Neural progenitor cell (in vitro differentiated cells): Measurements from ENCODE around the gene ERP29. TPM values are rescaled to one million over a fixed set of nuclear protein-coding genes. Genes with fewer than 3 reads are reported as not detected.

Source experiments
- DNase-seq: peaks from one replicate; pipeline ENCODE4 v3.0.0-alpha.2; 2016; ENCODE audit warnings: low spot score
- H2AFZ ChIP-seq: fragments of 200-600 bp; sonication (generic); replicated peaks from 2 replicates; pipeline ENCODE4 v1.6.1; 2016; ENCODE audit warnings: antibody characterized with exemption
- H3F3A ChIP-seq: fragments of 200-600 bp; sonication (generic); 2 replicates; pipeline ENCODE4 v1.6.1; 2016; ENCODE audit warnings: antibody characterized with exemption, low read depth
- H3K27ac ChIP-seq: fragments of 200-600 bp; sonication (generic); 2 replicates; pipeline ENCODE4 v1.5.1; 2016; ENCODE audit warnings: mild to moderate bottlenecking
- H3K27me3 ChIP-seq: fragments of 200-600 bp; sonication (generic); 2 replicates; pipeline ENCODE4 v1.6.1; 2016; ENCODE audit warnings: mild to moderate bottlenecking, moderate library complexity
- H3K36me3 ChIP-seq: fragments of 200-600 bp; sonication (generic); 2 replicates; pipeline ENCODE4 v1.5.1; 2016
- H3K4me1 ChIP-seq: fragments of 200-600 bp; sonication (generic); 2 replicates; pipeline ENCODE4 v1.6.1; 2016; ENCODE audit warnings: mixed run types
- H3K4me2 ChIP-seq: fragments of 200-600 bp; sonication (generic); 2 replicates; pipeline ENCODE4 v1.6.1; 2016
- H3K4me3 ChIP-seq: fragments of 200-600 bp; sonication (generic); 2 replicates; pipeline ENCODE4 v1.5.1; 2016
- H3K79me2 ChIP-seq: fragments of 200-600 bp; sonication (generic); 2 replicates; pipeline ENCODE4 v1.6.1; 2016; ENCODE audit warnings: low read depth
- H3K9ac ChIP-seq: fragments of 200-600 bp; sonication (generic); 2 replicates; pipeline ENCODE4 v1.6.1; 2016
- H3K9me3 ChIP-seq: fragments of 200-600 bp; sonication (generic); 2 replicates; pipeline ENCODE4 v1.5.1; 2016; ENCODE audit warnings: low read depth
- H4K20me1 ChIP-seq: fragments of 200-600 bp; sonication (generic); 2 replicates; pipeline ENCODE4 v1.6.1; 2016; ENCODE audit warnings: low read depth
- H3K27ac Mint-ChIP-seq: 3 replicates; pipeline ENCODE4 v1.8.0; 2021; ENCODE audit warnings: mixed read lengths
- H3K27me3 Mint-ChIP-seq: 2 replicates; pipeline ENCODE4 v1.8.0; 2022; ENCODE audit warnings: low read depth, mild to moderate bottlenecking, inconsistent platforms, moderate library complexity, mixed read lengths; ENCODE audit not compliant: insufficient read depth
- H3K36me3 Mint-ChIP-seq: 3 replicates; pipeline ENCODE4 v1.8.0; 2021; ENCODE audit warnings: mixed read lengths
- H3K4me1 Mint-ChIP-seq: 3 replicates; pipeline ENCODE4 v1.8.0; 2021; ENCODE audit warnings: mixed read lengths
- H3K4me3 Mint-ChIP-seq: 3 replicates; pipeline ENCODE4 v1.8.0; 2021; ENCODE audit warnings: mild to moderate bottlenecking, moderate library complexity, mixed read lengths
- H3K9me3 Mint-ChIP-seq: 3 replicates; pipeline ENCODE4 v1.8.0; 2020; ENCODE audit warnings: mixed read lengths
- CTCF ChIP-seq: fragments of 200-600 bp; sonication (generic); IDR thresholded peaks from 2 replicates; pipeline ENCODE4 v1.5.1; 2017; ENCODE audit warnings: antibody characterized with exemption, mild to moderate bottlenecking
- EZH2 ChIP-seq: fragments of 200-600 bp; sonication (generic); IDR thresholded peaks from 2 replicates; pipeline ENCODE4 v1.6.1; 2017; ENCODE audit warnings: antibody characterized with exemption, mild to moderate bottlenecking, moderate library complexity
- EZH2phosphoT487 ChIP-seq: fragments of 200-600 bp; sonication (generic); IDR thresholded peaks from 2 replicates; pipeline ENCODE4 v1.6.1; 2017; ENCODE audit warnings: antibody characterized with exemption
- total RNA-seq: library from RNA; depleted of rRNA; stranded (reverse); fragments of >200 nt; gene quantifications from 2 replicates; pipeline ENCODE4 v1.2.3, GENCODE V29; 2015; ENCODE audit warnings: low replicate concordance

Gene ERP29
- total RNA-seq = 95.0 and 118 TPM in 2 replicates

GRCh38 chr12:112012775-112013600 lies at the start of gene ERP29, which contains the start of gene TMEM116:
TSS of gene ERP29 (plus strand) at chr12:112013426. CDS start at chr12:112013466, 40 bp downstream.
TSS of gene TMEM116 (minus strand) at chr12:112013165. CDS start at chr12:112005270, 7,895 bp downstream.
- Mint-ChIP-seq H3K27me3 (no peaks in the 10 kb centered on the region), H3K4me3 (peak within 1 kb of the TSS; percentile 90), H3K36me3 (peaks cover 24% of the 10 kb centered on the region), H3K27ac (peak within 1 kb of the TSS; percentile 96), H3K4me1 (peaks cover 22% of the 10 kb centered on the region), H3K9me3 (no peaks in the 10 kb centered on the region)
- H3K27me3 ChIP-seq = no peaks in the 10 kb centered on the region
- peaks cover 20% of the 10 kb centered on the region for H4K20me1 ChIP-seq
- peak within 1 kb of the TSS; percentile 90 for H3K27ac ChIP-seq
- H2AFZ ChIP-seq = peak within 1 kb of the TSS; percentile 79
- H3K36me3 ChIP-seq = peaks cover 8% of the 10 kb centered on the region
- H3K4me2 ChIP-seq = peak within 1 kb of the TSS; percentile 88
- peaks cover 16% of the 10 kb centered on the region for H3K4me1 ChIP-seq
- H3K9me3 ChIP-seq = no peaks in the 10 kb centered on the region
- peaks cover 27% of the 10 kb centered on the region for H3F3A ChIP-seq
- TF ChIP-seq EZH2phosphoT487 = no peak
- peak; percentile 29 for TF ChIP-seq EZH2
- TF ChIP-seq CTCF = peak; percentile 55
- H3K9ac ChIP-seq = peak within 1 kb of the TSS; percentile 82
- H3K4me3 ChIP-seq = peak within 1 kb of the TSS; percentile 91
- peak; percentile 99 for DNase-seq
- peaks cover 68% of the 10 kb centered on the region for H3K79me2 ChIP-seq

- no peak for TF ChIP-seq EZH2phosphoT487
- no peak for TF ChIP-seq EZH2
- no peak for TF ChIP-seq CTCF
- DNase-seq = no peak
- Histone ChIP-seq H3K4me3 (no peak overlapping the region), H3K36me3 (no peaks in the 10 kb centered on the region), H3K27me3 (no peaks in the 10 kb centered on the region), H2AFZ (no peak overlapping the region), H4K20me1 (no peaks in the 10 kb centered on the region), H3K4me1 (no peaks in the 10 kb centered on the region), H3K4me2 (no peak overlapping the region), H3K27ac (no peak overlapping the region), H3K79me2 (no peaks in the 10 kb centered on the region), H3F3A (no peaks in the 10 kb centered on the region), H3K9ac (no peak overlapping the region), H3K9me3 (no peaks in the 10 kb centered on the region)
- H3K4me1 Mint-ChIP-seq = no peaks in the 10 kb centered on the region
- peaks cover 24% of the 10 kb centered on the region for H3K9me3 Mint-ChIP-seq
- no peaks in the 10 kb centered on the region for H3K27me3 Mint-ChIP-seq
- no peak overlapping the region for H3K27ac Mint-ChIP-seq
- H3K4me3 Mint-ChIP-seq = no peak overlapping the region
- H3K36me3 Mint-ChIP-seq = peaks cover 12% of the 10 kb centered on the region
Measured at GRCh38 chr12:111964935-111965334, 48.3 kb upstream of the ERP29 start.

GRCh38 chr12:111971800-111972199 lies 41.4 kb upstream of the ERP29 start:
- Histone ChIP-seq H2AFZ (no peak overlapping the region), H3K27me3 (no peaks in the 10 kb centered on the region), H3K9me3 (peaks cover 10% of the 10 kb centered on the region), H3K4me2 (no peak overlapping the region), H3K79me2 (no peaks in the 10 kb centered on the region), H3K4me1 (no peaks in the 10 kb centered on the region), H3K27ac (no peak overlapping the region), H4K20me1 (no peaks in the 10 kb centered on the region), H3K9ac (no peak overlapping the region), H3K4me3 (no peak overlapping the region), H3K36me3 (no peaks in the 10 kb centered on the region), H3F3A (no peaks in the 10 kb centered on the region)
- no peaks in the 10 kb centered on the region for H3K4me1 Mint-ChIP-seq
- no peak overlapping the region for H3K4me3 Mint-ChIP-seq
- peaks cover 4% of the 10 kb centered on the region for H3K9me3 Mint-ChIP-seq
- DNase-seq = no peak
- no peak for TF ChIP-seq EZH2phosphoT487
- TF ChIP-seq EZH2 = no peak
- TF ChIP-seq CTCF = no peak
- no peaks in the 10 kb centered on the region for H3K36me3 Mint-ChIP-seq
- H3K27ac Mint-ChIP-seq = no peak overlapping the region
- no peaks in the 10 kb centered on the region for H3K27me3 Mint-ChIP-seq
